ENCODE data around the gene CKAP2L. TPM values are rescaled to one million over a fixed set of nuclear protein-coding genes. Genes with fewer than 3 reads are reported as not detected.

The CKAP2L gene, protein sequence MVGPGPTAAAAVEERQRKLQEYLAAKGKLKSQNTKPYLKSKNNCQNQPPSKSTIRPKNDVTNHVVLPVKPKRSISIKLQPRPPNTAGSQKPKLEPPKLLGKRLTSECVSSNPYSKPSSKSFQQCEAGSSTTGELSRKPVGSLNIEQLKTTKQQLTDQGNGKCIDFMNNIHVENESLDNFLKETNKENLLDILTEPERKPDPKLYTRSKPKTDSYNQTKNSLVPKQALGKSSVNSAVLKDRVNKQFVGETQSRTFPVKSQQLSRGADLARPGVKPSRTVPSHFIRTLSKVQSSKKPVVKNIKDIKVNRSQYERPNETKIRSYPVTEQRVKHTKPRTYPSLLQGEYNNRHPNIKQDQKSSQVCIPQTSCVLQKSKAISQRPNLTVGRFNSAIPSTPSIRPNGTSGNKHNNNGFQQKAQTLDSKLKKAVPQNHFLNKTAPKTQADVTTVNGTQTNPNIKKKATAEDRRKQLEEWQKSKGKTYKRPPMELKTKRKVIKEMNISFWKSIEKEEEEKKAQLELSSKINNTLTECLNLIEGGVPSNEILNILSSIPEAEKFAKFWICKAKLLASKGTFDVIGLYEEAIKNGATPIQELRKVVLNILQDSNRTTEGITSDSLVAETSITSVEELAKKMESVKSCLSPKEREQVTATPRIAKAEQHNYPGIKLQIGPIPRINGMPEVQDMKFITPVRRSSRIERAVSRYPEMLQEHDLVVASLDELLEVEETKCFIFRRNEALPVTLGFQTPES
- 2.3 and 18.6 TPM in 2 replicates for total RNA-seq

DNA sequence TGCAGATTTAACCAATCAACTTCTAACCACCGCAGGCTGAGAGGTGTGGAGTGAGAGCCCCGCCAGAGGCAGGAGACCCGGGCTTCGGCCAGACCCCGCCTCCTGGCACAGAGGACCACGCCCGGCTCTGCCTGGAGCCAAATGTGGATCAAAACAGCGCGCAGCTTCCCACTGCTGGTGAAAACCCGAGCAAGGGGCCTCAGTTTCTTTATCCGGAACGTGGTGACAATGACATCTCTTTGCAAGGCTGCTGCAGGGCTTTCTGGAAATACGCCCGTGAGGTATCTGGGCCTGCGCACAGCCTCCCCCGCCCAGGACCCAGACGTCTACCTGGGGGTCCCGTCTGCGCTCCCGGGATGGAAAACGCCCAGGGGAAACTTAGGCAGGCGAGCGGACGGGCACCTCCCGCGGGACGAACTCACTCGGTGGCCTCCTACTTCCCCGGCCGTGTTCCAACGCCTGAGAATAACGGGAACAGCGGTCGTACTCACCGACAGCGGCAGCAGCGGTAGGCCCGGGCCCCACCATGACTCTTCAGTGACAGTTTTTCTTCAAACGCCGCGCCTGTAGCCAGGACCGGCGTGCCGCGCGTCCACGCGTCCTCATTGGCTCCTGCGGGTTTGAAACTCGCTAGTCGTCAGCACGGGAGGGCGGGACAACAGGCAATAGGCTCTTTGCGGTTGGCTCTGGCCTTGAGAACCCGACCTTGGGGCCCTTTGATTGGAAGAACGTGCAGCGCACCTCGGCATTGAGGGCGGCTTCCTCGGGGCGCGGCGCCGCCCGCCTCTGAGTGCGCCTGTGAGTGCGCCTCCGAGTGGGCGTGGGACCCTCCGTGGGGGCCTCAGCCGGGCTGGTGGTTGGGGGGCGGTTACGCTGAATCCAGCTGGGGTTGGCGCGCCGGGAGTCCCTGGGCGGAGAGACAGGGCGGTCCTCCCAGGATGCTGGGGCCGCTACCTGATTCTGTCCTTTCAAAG is at the start of gene CKAP2L:
Gene CKAP2L (minus strand): TSS at position 539 of the 974 bp plus-strand sequence. CDS start 11 bp downstream, at position 528.

DNA sequence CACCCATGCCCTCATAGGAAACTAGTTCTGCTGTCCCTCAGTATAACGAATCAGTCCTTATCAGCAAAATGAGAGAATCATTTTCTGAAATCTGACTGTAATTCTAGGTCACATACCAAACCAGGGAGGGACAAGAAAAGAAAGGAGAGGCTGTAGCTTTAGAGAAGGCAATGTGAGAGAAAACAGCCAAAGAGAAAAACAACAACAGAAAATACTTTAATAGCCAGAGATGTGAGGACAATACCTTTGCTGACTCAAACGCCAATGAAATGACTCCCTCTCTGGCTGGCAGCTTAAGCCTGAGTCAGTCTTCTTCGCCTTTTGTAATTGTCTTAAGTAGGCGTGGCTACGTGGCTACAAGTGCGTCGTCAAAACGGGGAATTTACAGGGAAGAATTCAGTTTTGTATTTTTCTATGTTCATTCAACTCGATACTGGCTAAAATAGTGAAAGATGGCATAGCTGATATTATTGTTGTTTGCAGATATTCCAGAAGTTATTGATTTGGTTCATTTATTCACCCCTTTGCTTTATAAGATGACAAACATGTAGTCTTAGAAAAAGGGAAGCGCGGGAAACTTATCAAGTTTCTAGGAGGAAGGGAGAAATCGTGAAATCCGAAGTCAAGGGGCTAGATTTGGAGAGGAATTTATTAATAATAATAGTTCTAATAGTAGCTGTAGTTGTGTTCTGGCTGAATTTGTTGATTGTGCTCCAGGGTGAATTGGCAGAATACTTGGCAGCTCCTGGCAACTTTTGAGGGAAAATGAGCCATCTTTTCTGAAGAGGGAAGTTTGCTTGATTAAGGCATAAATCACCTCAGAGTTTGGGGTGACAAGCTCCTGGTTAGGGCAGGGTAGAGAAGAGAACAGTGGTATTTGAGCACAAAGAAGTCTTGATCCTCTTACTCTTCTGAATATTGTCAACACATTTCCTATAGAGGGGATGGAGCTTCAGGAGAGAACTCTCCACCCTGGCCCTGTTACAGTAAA is 20.1 kb upstream of the CKAP2L start, which contains the start of gene IL1A:
Gene IL1A (minus strand): TSS at position 295 of the 991 bp plus-strand sequence. CDS start 723 bp downstream, outside the sequence.

DNA sequence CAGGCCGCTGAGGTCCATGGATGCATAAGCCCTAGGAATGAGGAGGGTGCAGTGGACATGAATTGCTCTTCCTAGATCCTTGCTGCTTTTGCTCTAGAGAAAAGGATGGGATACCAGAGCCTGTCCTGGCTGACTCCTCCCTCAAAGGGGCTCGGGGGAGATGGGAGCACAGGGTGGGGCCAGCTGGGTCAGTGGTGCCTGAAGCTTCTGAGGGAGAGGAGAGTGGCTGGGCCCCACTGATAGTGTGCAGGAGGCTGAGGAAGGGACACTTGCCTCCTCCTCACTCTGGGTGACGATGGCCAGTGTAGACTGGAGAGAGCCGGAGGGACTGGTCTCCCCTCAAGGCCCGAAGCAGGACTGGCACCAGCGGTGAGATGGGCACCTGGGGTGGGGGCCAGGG is 43.6 kb downstream of the CKAP2L start, which contains the start of gene NT5DC4:
Gene NT5DC4 (plus strand): TSS at position 236 of the 400 bp plus-strand sequence. CDS start 60 bp downstream, at position 296.

Other genes starting within 250 kb of the CKAP2L start
- gene POLR1B, start 222.1 kb downstream of the CKAP2L start, total RNA-seq = 13.2 and 25.1 TPM in 2 replicates
- 4.5 and 9.8 TPM in 2 replicates for gene CHCHD5, start 180.0 kb downstream of the CKAP2L start, total RNA-seq
- 84.6 and 377 TPM in 2 replicates for gene SLC20A1, start 118.7 kb downstream of the CKAP2L start, total RNA-seq
- gene NT5DC4, start 43.6 kb downstream of the CKAP2L start, total RNA-seq = not detected in 2 replicates
- 8.2 and 15.5 TPM in 2 replicates for gene IL1A, start 19.9 kb upstream of the CKAP2L start, total RNA-seq
- 150 and 229 TPM in 2 replicates for gene IL1B, start 72.2 kb upstream of the CKAP2L start, total RNA-seq
- not detected in 2 replicates for gene IL37, start 146.6 kb upstream of the CKAP2L start, total RNA-seq
- not detected in 2 replicates for gene IL36G, start 213.4 kb upstream of the CKAP2L start, total RNA-seq
- not detected in 2 replicates for gene IL36A, start 240.8 kb upstream of the CKAP2L start, total RNA-seq